SU-DHL-6 (cell line): ENCODE results near the gene SDR42E1.
A peak's percentile ranks its signal among the peaks of the same experiment; 100 is the strongest.

Experiments
- H2AFZ ChIP-seq: fragments of 200-600 bp; sonication (generic); 2 replicates; pipeline ENCODE4 v1.6.1; 2014; ENCODE audit warnings: low read depth, mild to moderate bottlenecking, moderate library complexity, mixed read lengths, antibody characterized with exemption, low read length; ENCODE audit not compliant: severe bottlenecking
- H3F3A ChIP-seq: fragments of 200-600 bp; shearing (Covaris generic); 2 replicates; pipeline ENCODE4 v1.6.0; 2016; ENCODE audit warnings: antibody characterized with exemption, mild to moderate bottlenecking; ENCODE audit not compliant: insufficient read depth
- H3K27ac ChIP-seq: fragments of 200-600 bp; sonication (generic); 2 replicates; pipeline ENCODE4 v1.5.1; 2016; ENCODE audit warnings: low read depth, mild to moderate bottlenecking, low read length, moderate library complexity, mixed read lengths
- H3K27me3 ChIP-seq: fragments of 200-600 bp; sonication (generic), shearing (Covaris generic); 2 replicates; pipeline ENCODE4 v1.6.0; 2014; ENCODE audit warnings: mild to moderate bottlenecking, low read length
- H3K36me3 ChIP-seq: fragments of 200-600 bp; sonication (generic); 2 replicates; pipeline ENCODE4 v1.6.1; 2014; ENCODE audit warnings: mild to moderate bottlenecking, low read length, mixed read lengths
- H3K4me2 ChIP-seq: fragments of 300-600, 200-600 bp; shearing (Covaris generic), sonication (generic); 2 replicates; pipeline ENCODE4 v1.6.0; 2014; ENCODE audit warnings: low read length, low read depth, mild to moderate bottlenecking; ENCODE audit not compliant: poor library complexity, severe bottlenecking
- H3K4me3 ChIP-seq: fragments of 200-600 bp; sonication (generic); 2 replicates; pipeline ENCODE4 v1.5.1; 2014; ENCODE audit warnings: antibody characterized with exemption, low read length, mild to moderate bottlenecking, mixed read lengths; ENCODE audit not compliant: insufficient read depth, poor library complexity, severe bottlenecking
- H3K79me2 ChIP-seq: fragments of 200-600 bp; sonication (generic); 2 replicates; pipeline ENCODE4 v1.6.1; 2014; ENCODE audit warnings: mild to moderate bottlenecking, low read length, moderate library complexity; ENCODE audit not compliant: insufficient read depth
- H3K9ac ChIP-seq: fragments of 200-600 bp; sonication (generic); 2 replicates; pipeline ENCODE4 v1.7.0; 2014; ENCODE audit warnings: mild to moderate bottlenecking, low read length
- H3K9me2 ChIP-seq: fragments of 200-600 bp; sonication (generic); replicated peaks from 2 replicates; pipeline ENCODE4 v1.6.1; 2014; ENCODE audit warnings: low read length; ENCODE audit not compliant: insufficient read depth
- H3K9me3 ChIP-seq: fragments of 200-600 bp; sonication (generic); 2 replicates; pipeline ENCODE4 v1.6.1; 2014; ENCODE audit warnings: low read length, mixed read lengths; ENCODE audit not compliant: insufficient read depth
- H4K20me1 ChIP-seq: fragments of 200-600 bp; sonication (generic); 2 replicates; pipeline ENCODE4 v1.6.1; 2014; ENCODE audit warnings: low read depth, mild to moderate bottlenecking, antibody characterized with exemption, low read length, moderate library complexity, mixed read lengths
- EZH2phosphoT487 ChIP-seq: fragments of 200-600 bp; sonication (generic), shearing (Covaris generic); conservative IDR thresholded peaks from 2 replicates; pipeline ENCODE4 v1.6.1; 2018; ENCODE audit warnings: mild to moderate bottlenecking, antibody characterized with exemption, low read length, moderate library complexity, mixed read lengths
- TF ChIP-seq, protein P1 (sequence below): fragments of 200-600 bp; sonication (generic); IDR thresholded peaks from one replicate; pipeline ENCODE4 v1.5.1; 2017; ENCODE audit warnings: antibody characterized with exemption, mild to moderate bottlenecking, low read length, moderate library complexity; ENCODE audit not compliant: insufficient read depth, poor library complexity, severe bottlenecking

The SDR42E1 gene, protein sequence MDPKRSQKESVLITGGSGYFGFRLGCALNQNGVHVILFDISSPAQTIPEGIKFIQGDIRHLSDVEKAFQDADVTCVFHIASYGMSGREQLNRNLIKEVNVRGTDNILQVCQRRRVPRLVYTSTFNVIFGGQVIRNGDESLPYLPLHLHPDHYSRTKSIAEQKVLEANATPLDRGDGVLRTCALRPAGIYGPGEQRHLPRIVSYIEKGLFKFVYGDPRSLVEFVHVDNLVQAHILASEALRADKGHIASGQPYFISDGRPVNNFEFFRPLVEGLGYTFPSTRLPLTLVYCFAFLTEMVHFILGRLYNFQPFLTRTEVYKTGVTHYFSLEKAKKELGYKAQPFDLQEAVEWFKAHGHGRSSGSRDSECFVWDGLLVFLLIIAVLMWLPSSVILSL

DNA sequence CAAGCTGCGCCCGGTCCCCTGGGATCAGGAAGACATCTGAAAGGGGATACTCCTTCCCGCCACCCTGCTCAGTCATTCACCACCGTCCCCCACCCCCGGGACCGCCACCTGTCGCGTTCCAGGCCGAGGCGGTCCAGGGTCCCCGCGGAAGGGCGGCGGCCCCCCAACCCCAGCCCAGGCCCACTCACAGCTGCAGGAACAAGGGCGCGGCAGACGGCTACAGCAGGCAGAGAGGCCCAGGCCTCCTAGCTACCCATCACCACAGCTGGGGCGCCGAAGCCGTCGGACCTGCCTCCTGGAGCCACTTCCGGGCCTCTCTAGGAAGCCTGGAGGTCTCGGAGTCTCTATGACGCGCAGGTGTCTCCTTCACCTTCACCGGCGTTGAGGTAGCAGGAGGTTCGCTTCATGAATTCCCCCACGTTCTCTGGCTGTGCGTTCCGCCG, at the start of gene SDR42E1:
TSS of gene SDR42E1 (minus strand) at position 272 of the 443 bp plus-strand sequence. CDS start 10,612 bp downstream, outside the sequence.
- H2AFZ ChIP-seq: peak within 1 kb of the TSS; percentile 16
- H3K4me2 ChIP-seq: peak within 1 kb of the TSS; percentile 53

DNA sequence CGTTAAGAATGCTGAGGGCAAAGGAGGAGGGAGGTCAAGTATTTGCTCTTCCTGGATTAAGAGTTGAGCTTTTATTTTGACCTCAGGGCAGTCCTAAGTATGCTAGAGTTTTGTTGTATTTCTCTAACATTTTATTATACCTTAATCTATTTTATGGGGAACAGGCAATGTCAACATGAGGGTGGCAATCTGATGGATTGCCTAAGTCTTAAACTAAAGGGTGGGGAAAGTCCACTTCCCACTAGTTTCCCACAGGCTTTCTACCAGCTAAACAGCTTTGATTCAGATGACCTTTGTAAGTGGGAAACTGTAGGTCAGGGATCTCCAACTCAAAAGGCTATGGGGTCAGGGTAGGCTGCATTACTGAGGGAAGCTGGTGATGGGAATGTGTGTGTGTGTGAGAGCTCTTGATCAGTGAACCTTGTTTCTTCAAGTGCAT, 48.7 kb upstream of the SDR42E1 start:
- no peak overlapping the region for H3K4me3 ChIP-seq

More for the DNA sequence above, at the start of gene SDR42E1:
- H3K4me3 ChIP-seq: peak within 1 kb of the TSS; percentile 46
- H3F3A ChIP-seq: no peaks in the 10 kb centered on the region
- H3K9me2 ChIP-seq: 0 out of 2 replicates have a peak, but pooled peaks cover 3% of the 10 kb centered on the region
- no peak within 1 kb of the TSS for H3K27ac ChIP-seq
- H3K9ac ChIP-seq: peak within 1 kb of the TSS; percentile 39
- H3K27me3 ChIP-seq: no peaks in the 10 kb centered on the region
- TF ChIP-seq, protein P1, sequence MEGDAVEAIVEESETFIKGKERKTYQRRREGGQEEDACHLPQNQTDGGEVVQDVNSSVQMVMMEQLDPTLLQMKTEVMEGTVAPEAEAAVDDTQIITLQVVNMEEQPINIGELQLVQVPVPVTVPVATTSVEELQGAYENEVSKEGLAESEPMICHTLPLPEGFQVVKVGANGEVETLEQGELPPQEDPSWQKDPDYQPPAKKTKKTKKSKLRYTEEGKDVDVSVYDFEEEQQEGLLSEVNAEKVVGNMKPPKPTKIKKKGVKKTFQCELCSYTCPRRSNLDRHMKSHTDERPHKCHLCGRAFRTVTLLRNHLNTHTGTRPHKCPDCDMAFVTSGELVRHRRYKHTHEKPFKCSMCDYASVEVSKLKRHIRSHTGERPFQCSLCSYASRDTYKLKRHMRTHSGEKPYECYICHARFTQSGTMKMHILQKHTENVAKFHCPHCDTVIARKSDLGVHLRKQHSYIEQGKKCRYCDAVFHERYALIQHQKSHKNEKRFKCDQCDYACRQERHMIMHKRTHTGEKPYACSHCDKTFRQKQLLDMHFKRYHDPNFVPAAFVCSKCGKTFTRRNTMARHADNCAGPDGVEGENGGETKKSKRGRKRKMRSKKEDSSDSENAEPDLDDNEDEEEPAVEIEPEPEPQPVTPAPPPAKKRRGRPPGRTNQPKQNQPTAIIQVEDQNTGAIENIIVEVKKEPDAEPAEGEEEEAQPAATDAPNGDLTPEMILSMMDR: no peak
- no peak for TF ChIP-seq EZH2phosphoT487
- peaks cover 29% of the 10 kb centered on the region; the same call in 1 of the 2 replicates for H3K9me3 ChIP-seq
- H3K36me3 ChIP-seq: no peaks in the 10 kb centered on the region
- H4K20me1 ChIP-seq: no peaks in the 10 kb centered on the region
- no peaks in the 10 kb centered on the region for H3K79me2 ChIP-seq

GRCh38 chr16:82059161-82059982, 48.1 kb upstream of the SDR42E1 start:
- Histone ChIP-seq H3K79me2 (no peaks in the 10 kb centered on the region), H3K27me3 (no peaks in the 10 kb centered on the region), H3K27ac (no peak overlapping the region), H4K20me1 (no peaks in the 10 kb centered on the region), H3K4me3 (no peak overlapping the region), H3F3A (no peaks in the 10 kb centered on the region), H3K36me3 (no peaks in the 10 kb centered on the region), H3K4me2 (no peak overlapping the region), H3K9me2 (no peaks in the 10 kb centered on the region), H2AFZ (no peak overlapping the region), H3K9ac (no peak overlapping the region), H3K9me3 (no peaks in the 10 kb centered on the region)
- TF ChIP-seq, protein P1: no peak
- no peak for TF ChIP-seq EZH2phosphoT487

More for the DNA sequence above, 48.7 kb upstream of the SDR42E1 start:
- Histone ChIP-seq H3K4me2 (no peak overlapping the region), H2AFZ (no peak overlapping the region), H4K20me1 (no peaks in the 10 kb centered on the region), H3F3A (no peaks in the 10 kb centered on the region), H3K27me3 (no peaks in the 10 kb centered on the region), H3K9me2 (no peaks in the 10 kb centered on the region), H3K9ac (no peak overlapping the region), H3K36me3 (no peaks in the 10 kb centered on the region), H3K79me2 (no peaks in the 10 kb centered on the region), H3K9me3 (no peaks in the 10 kb centered on the region), H3K27ac (no peak overlapping the region)
- TF ChIP-seq EZH2phosphoT487: no peak
